Spinal cord (tissue), 10 donors: Measurements from ENCODE around the gene RASGRF1. TPM values are rescaled to one million over a fixed set of nuclear protein-coding genes. Genes with fewer than 3 reads are reported as not detected.

ENCODE experiments used
- DNase-seq, 6 donors: peaks; one replicate each; pipeline versions ENCODE4 v3.0.0 to v3.0.0-alpha.2; 2013 to 2015; ENCODE audit warnings: low spot score in 6 of 6, low read depth in 4 of 6
- H3K27ac ChIP-seq: one replicate; pipeline ENCODE4 v1.5.1; 2013; ENCODE audit warnings: low read depth, low read length, control low read depth
- H3K27me3 ChIP-seq: one replicate; pipeline ENCODE4 v1.6.1; 2013; ENCODE audit warnings: low read length; ENCODE audit not compliant: control insufficient read depth, insufficient read depth
- H3K36me3 ChIP-seq: one replicate; pipeline ENCODE4 v1.6.1; 2013; ENCODE audit warnings: low read length; ENCODE audit not compliant: control insufficient read depth, insufficient read depth
- H3K4me1 ChIP-seq: one replicate; pipeline ENCODE4 v1.6.1; 2013; ENCODE audit warnings: low read length; ENCODE audit not compliant: control insufficient read depth, insufficient read depth
- H3K4me3 ChIP-seq: one replicate; pipeline ENCODE4 v1.5.1; 2013; ENCODE audit warnings: low read depth, low read length, control low read depth
- H3K9me3 ChIP-seq: one replicate; pipeline ENCODE4 v1.6.1; 2013; ENCODE audit warnings: low read length; ENCODE audit not compliant: control insufficient read depth, insufficient read depth
- WGBS: methylation state at CpG from one replicate; pipeline ENCODE4 v1.1.5; 2013; ENCODE audit warnings: missing lambda C conversion rate; ENCODE audit not compliant: insufficient coverage; 5-methylcytosine and 5-hydroxymethylcytosine counted together
- polyA plus RNA-seq, 2 donors: library from polyadenylated mRNA; unstranded; fragments of 120-200 nt; gene quantifications; one replicate each; pipeline ENCODE4 v1.2.1, GENCODE V29; 2013; ENCODE audit not compliant: insufficient read length in 2 of 2
- total RNA-seq, 2 donors: library from RNA; depleted of rRNA in 1 of 2; stranded (reverse); fragments of 120-200 nt in 1 of 2; fragments of >200 nt in 1 of 2; gene quantifications; one replicate each; pipeline versions ENCODE4 v1.2.3 to v1.2.4, GENCODE V29; 2013 to 2014
- donor health status: healthy.

RASGRF1 gene
- total and polyA plus RNA-seq, 4 donors, result 4.9 to 42.0 (median 28.1) TPM

GRCh38 chr15:78915341-78916087 lies 175.1 kb downstream of the RASGRF1 start:
- Histone ChIP-seq H3K36me3 (peaks cover 50% of the 10 kb centered on the region), H3K4me3 (no peak overlapping the region), H3K27me3 (no peaks in the 10 kb centered on the region), H3K4me1 (no peaks in the 10 kb centered on the region), H3K9me3 (no peaks in the 10 kb centered on the region), H3K27ac (no peak overlapping the region)
- 82% methylated on average over 5 of the region's 12 CpGs for WGBS
- DNase-seq, result peak in 1 of 6 donors; percentile 20

- 72% methylated on average over 6 of the region's 13 CpGs for WGBS
- Histone ChIP-seq H3K27ac (no peak overlapping the region), H3K4me3 (no peak overlapping the region), H3K27me3 (no peaks in the 10 kb centered on the region), H3K36me3 (peaks cover 49% of the 10 kb centered on the region), H3K4me1 (no peaks in the 10 kb centered on the region), H3K9me3 (no peaks in the 10 kb centered on the region)
- no peak for DNase-seq
Measured at GRCh38 chr15:78914027-78914764, 176.4 kb downstream of the RASGRF1 start.

GRCh38 chr15:78913012-78913411 lies 177.6 kb downstream of the RASGRF1 start:
- no peak for DNase-seq
- Histone ChIP-seq H3K27me3 (no peaks in the 10 kb centered on the region), H3K4me3 (no peak overlapping the region), H3K9me3 (no peaks in the 10 kb centered on the region), H3K36me3 (peaks cover 44% of the 10 kb centered on the region), H3K27ac (no peak overlapping the region), H3K4me1 (no peaks in the 10 kb centered on the region)
- 93% methylated on average over 2 of the region's 3 CpGs for whole genome bisulfite sequencing

GRCh38 chr15:78912316-78912715 lies 178.3 kb downstream of the RASGRF1 start:
- no peak for DNase-seq
- WGBS, result 100% methylated on average over 1 of the region's 2 CpGs
- no peak overlapping the region for H3K27ac ChIP-seq
- H3K27me3 ChIP-seq, result no peaks in the 10 kb centered on the region
- no peaks in the 10 kb centered on the region for H3K9me3 ChIP-seq
- H3K4me3 ChIP-seq, result no peak overlapping the region
- H3K36me3 ChIP-seq, result peaks cover 44% of the 10 kb centered on the region
- H3K4me1 ChIP-seq, result no peaks in the 10 kb centered on the region

- H3K27ac ChIP-seq, result no peak overlapping the region
Measured at GRCh38 chr15:78910271-78910670, 180.3 kb downstream of the RASGRF1 start.

More at GRCh38 chr15:78910271-78910670, 180.3 kb downstream of the RASGRF1 start:
- Histone ChIP-seq H3K36me3 (peaks cover 40% of the 10 kb centered on the region), H3K4me3 (no peak overlapping the region), H3K4me1 (no peaks in the 10 kb centered on the region), H3K27me3 (no peaks in the 10 kb centered on the region), H3K9me3 (no peaks in the 10 kb centered on the region)
- DNase-seq, result no peak
- 67% methylated on average over 6 of the region's 7 CpGs for WGBS

Other genes starting within 250 kb of the RASGRF1 start
- gene MORF4L1, start 217.9 kb downstream of the RASGRF1 start, total RNA-seq, result 100 to 1,000 TPM; 468 to 608 TPM
- 100 to 1,000 TPM; 688 to 713 TPM for gene MORF4L1, start 217.9 kb downstream of the RASGRF1 start, polyA plus RNA-seq
- 10 to 100 TPM; 57.9 to 94.2 TPM for gene CTSH, start 145.7 kb downstream of the RASGRF1 start, total RNA-seq
- gene CTSH, start 145.7 kb downstream of the RASGRF1 start, polyA plus RNA-seq, result 10 to 100 TPM; 33.6 to 39.9 TPM
- under 1 TPM; 0.28 to 0.99 TPM for gene ANKRD34C, start 191.9 kb upstream of the RASGRF1 start, total RNA-seq
- under 1 TPM; 0.42 to 0.48 TPM for gene ANKRD34C, start 191.9 kb upstream of the RASGRF1 start, polyA plus RNA-seq
- 10 to 100 TPM; 43.3 to 61.7 TPM for gene TMED3, start 220.3 kb upstream of the RASGRF1 start, total RNA-seq
- 10 to 100 TPM; 50.3 to 64.2 TPM for gene TMED3, start 220.3 kb upstream of the RASGRF1 start, polyA plus RNA-seq